Parathyroid adenoma (tissue), 2 donors: ENCODE data around the gene GOLGA6D.

Source experiments
- H2AFZ ChIP-seq: fragments of 300-600 bp; sonication (generic); one replicate; pipeline ENCODE4 v1.7.0; 2017; ENCODE audit warnings: antibody characterized with exemption, mild to moderate bottlenecking
- H3K27ac ChIP-seq: fragments of 300-600 bp; sonication (generic); one replicate; pipeline ENCODE4 v1.7.0; 2017
- H3K27me3 ChIP-seq: fragments of 300-600 bp; sonication (generic); one replicate; pipeline ENCODE4 v1.7.0; 2017; ENCODE audit warnings: low read length; ENCODE audit not compliant: control insufficient read depth, insufficient read depth
- H3K36me3 ChIP-seq: fragments of 300-600 bp; sonication (generic); one replicate; pipeline ENCODE4 v1.7.0; 2017; ENCODE audit warnings: low read length; ENCODE audit not compliant: control insufficient read depth, insufficient read depth
- H3K4me1 ChIP-seq: fragments of 300-600 bp; sonication (generic); one replicate; pipeline ENCODE4 v1.7.0; 2017; ENCODE audit warnings: control low read depth
- H3K4me2 ChIP-seq: fragments of 300-600 bp; sonication (generic); one replicate; pipeline ENCODE4 v1.7.0; 2017; ENCODE audit warnings: low read length
- H3K4me3 ChIP-seq: fragments of 300-600 bp; sonication (generic); one replicate; pipeline ENCODE4 v1.7.0; 2017; ENCODE audit warnings: low read depth, low read length
- H3K79me2 ChIP-seq: fragments of 300-600 bp; sonication (generic); one replicate; pipeline ENCODE4 v1.7.0; 2017; ENCODE audit warnings: control low read depth
- H3K9ac ChIP-seq: fragments of 300-600 bp; sonication (generic); one replicate; pipeline ENCODE4 v1.7.0; 2017; ENCODE audit warnings: mild to moderate bottlenecking
- H3K9me3 ChIP-seq: fragments of 300-600 bp; sonication (generic); one replicate; pipeline ENCODE4 v1.7.0; 2017; ENCODE audit warnings: low read length; ENCODE audit not compliant: control insufficient read depth
- CTCF ChIP-seq: fragments of 300-600 bp; sonication (generic); IDR thresholded peaks from one replicate; pipeline ENCODE4 v1.7.0; 2017; ENCODE audit warnings: antibody characterized with exemption, mild to moderate bottlenecking
- donor health status: primary hyperparathyroidism.

The GOLGA6D gene

DNA sequence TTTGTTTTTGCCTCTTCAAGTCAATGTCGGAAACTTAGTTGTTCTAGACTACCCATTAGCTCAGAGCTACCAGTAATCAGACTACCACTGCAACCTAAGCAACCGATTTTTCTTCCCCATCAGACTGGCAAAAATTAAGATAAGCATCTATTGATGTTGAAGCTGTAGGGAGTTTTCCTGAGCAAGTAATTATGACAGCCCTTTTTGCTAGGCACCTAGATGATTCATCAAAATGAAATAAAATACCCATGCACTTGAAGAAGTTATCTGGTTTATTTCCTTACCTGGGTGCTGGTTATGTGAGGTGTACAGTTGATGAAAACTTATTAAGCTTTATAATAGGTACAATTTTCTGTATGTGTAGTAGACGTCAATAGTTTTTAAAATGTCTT is 52.7 kb downstream of the GOLGA6D start:
- Histone ChIP-seq H2AFZ (peak overlapping the region; percentile 89), H3K36me3 (no peaks in the 10 kb centered on the region), H3K79me2 (no peaks in the 10 kb centered on the region), H3K4me2 (peak overlapping the region; percentile 72), H3K27ac (peak overlapping the region; percentile 53), H3K4me3 (peak overlapping the region; percentile 77), H3K27me3 (no peaks in the 10 kb centered on the region), H3K9ac (no peak overlapping the region), H3K9me3 (no peaks in the 10 kb centered on the region), H3K4me1 (peaks cover 8% of the 10 kb centered on the region)
- TF ChIP-seq CTCF, result no peak

- Histone ChIP-seq H3K4me2 (peak within 1 kb of the TSS; percentile 72), H3K4me3 (peak within 1 kb of the TSS; percentile 77), H2AFZ (peak within 1 kb of the TSS; percentile 89), H3K27me3 (no peaks in the 10 kb centered on the region), H3K9ac (no peak within 1 kb of the TSS), H3K9me3 (no peaks in the 10 kb centered on the region), H3K4me1 (peaks cover 8% of the 10 kb centered on the region), H3K27ac (peak within 1 kb of the TSS; percentile 53), H3K79me2 (no peaks in the 10 kb centered on the region), H3K36me3 (no peaks in the 10 kb centered on the region)
- no peak for TF ChIP-seq CTCF
These were observed 53.2 kb downstream of the GOLGA6D start, which contains the start of gene COMMD4 for GRCh38 chr15:75335705-75336355. Gene COMMD4 (plus strand): TSS chr15:75336063. CDS start chr15:75336090, 27 bp downstream.

GRCh38 chr15:75338661-75339240 is 56.1 kb downstream of the GOLGA6D start:
- no peak for TF ChIP-seq CTCF
- Histone ChIP-seq H3K79me2 (no peaks in the 10 kb centered on the region), H3K27ac (no peak overlapping the region), H3K4me3 (no peak overlapping the region), H3K36me3 (no peaks in the 10 kb centered on the region), H3K27me3 (no peaks in the 10 kb centered on the region), H3K4me1 (peaks cover 8% of the 10 kb centered on the region), H3K9ac (no peak overlapping the region), H3K9me3 (no peaks in the 10 kb centered on the region), H2AFZ (no peak overlapping the region), H3K4me2 (no peak overlapping the region)

GRCh38 chr15:75339531-75340240 is 57.1 kb downstream of the GOLGA6D start:
- TF ChIP-seq CTCF, result no peak
- Histone ChIP-seq H3K4me3 (no peak overlapping the region), H3K27me3 (no peaks in the 10 kb centered on the region), H3K4me1 (peaks cover 8% of the 10 kb centered on the region), H2AFZ (no peak overlapping the region), H3K9me3 (no peaks in the 10 kb centered on the region), H3K79me2 (no peaks in the 10 kb centered on the region), H3K4me2 (no peak overlapping the region), H3K36me3 (no peaks in the 10 kb centered on the region), H3K9ac (no peak overlapping the region), H3K27ac (no peak overlapping the region)
